HepG2 (cell line): Measurements from ENCODE around the gene ATPAF2. TPM values are rescaled to one million over a fixed set of nuclear protein-coding genes. Genes with fewer than 3 reads are reported as not detected.

Experiments
- ATAC-seq: fragments of 200-7000 bp; cut with Tn5 transposase; 3 replicates; pipeline ENCODE4 v1.9.1; 2020; ENCODE audit warnings: mild to moderate bottlenecking, moderate library complexity
- BruUV-seq: library from RNA; stranded (reverse); fragments of 400-500 nt; replicated peaks from 2 replicates; lab custom pipeline; 2021; lab: Mats Ljungman, UMichigan
- CTCF ChIA-PET: fragments of 300-600 bp; formaldehyde crosslinking; extraction: SDS; loops from one replicate; lab custom pipeline; 2021; ENCODE audit warnings: low total read pairs, inconsistent platforms, low intra/inter-chr PET ratio; lab: Yijun Ruan, JAX
- POLR2A ChIA-PET: fragments of 350-600 bp; sonication (Branson Sonifier 250); formaldehyde crosslinking; loops from one replicate; lab custom pipeline; 2020; ENCODE audit warnings: antibody characterized with exemption, inconsistent platforms; lab: Yijun Ruan, JAX
- DNase-seq: peaks from one replicate; pipeline ENCODE4 v3.0.0-alpha.2; 2015; ENCODE audit warnings: low spot score
- FAIRE-seq: peaks from 3 replicates; lab custom pipeline; 2011; peaks lifted over from hg19 to GRCh38; lab: Jason Lieb, UNC
- H2AFZ ChIP-seq: one replicate; pipeline ENCODE4 v1.6.1; 2011; ENCODE audit warnings: low read length, inconsistent platforms
- H3K27ac ChIP-seq: fragments of 300-600 bp; 3 replicates; pipeline ENCODE4 v1.8.0; 2011; ENCODE audit warnings: mixed run types, mild to moderate bottlenecking, mixed read lengths, low read length, inconsistent platforms; ENCODE audit not compliant: insufficient read depth; ENCODE audit errors: extremely low read length
- H3K27me3 ChIP-seq, 2 experiments: fragments of 200-600 bp in 1 of 2; 2 replicates in 1 of 2; 3 replicates in 1 of 2; pipeline versions ENCODE4 v1.6.0 to v1.8.0; 2011; ENCODE audit warnings: low read length in 2 of 2, mild to moderate bottlenecking in 2 of 2, moderate library complexity in 2 of 2, inconsistent platforms in 1 of 2; ENCODE audit not compliant: insufficient read depth in 2 of 2, control insufficient read depth in 1 of 2
- H3K36me3 ChIP-seq, 2 experiments: fragments of 200-600 bp in 1 of 2; replicated peaks in 1 of 2; 2 replicates in 1 of 2; 3 replicates in 1 of 2; pipeline versions ENCODE4 v1.5.1 to v1.8.0; 2011; ENCODE audit warnings: low read length in 2 of 2, inconsistent platforms in 1 of 2; ENCODE audit not compliant: insufficient read depth in 2 of 2, control insufficient read depth in 1 of 2
- H3K4me1 ChIP-seq: 2 replicates; pipeline ENCODE4 v1.5.1; 2012; ENCODE audit warnings: low read length, inconsistent platforms; ENCODE audit not compliant: insufficient read depth
- H3K4me2 ChIP-seq: 2 replicates; pipeline ENCODE4 v1.6.0; 2011; ENCODE audit warnings: low read depth, low read length, inconsistent platforms
- H3K4me3 ChIP-seq, 3 experiments: fragments of 200-600 bp in 1 of 3; sonication (generic), shearing (Covaris generic) in 1 of 3; replicated peaks in 1 of 3; 2 replicates each; pipeline ENCODE4 v1.5.1; 2011 to 2016; ENCODE audit warnings: low read length in 3 of 3, inconsistent platforms in 2 of 3, low read depth in 2 of 3, mild to moderate bottlenecking in 2 of 3, control low read depth in 1 of 3, mixed read lengths in 1 of 3; ENCODE audit not compliant: insufficient read depth in 1 of 3
- H3K79me2 ChIP-seq: one replicate; pipeline ENCODE4 v1.6.1; 2011; ENCODE audit warnings: low read length, inconsistent platforms; ENCODE audit not compliant: insufficient read depth
- H3K9ac ChIP-seq: 2 replicates; pipeline ENCODE4 v1.6.0; 2011; ENCODE audit warnings: mild to moderate bottlenecking, low read depth, low read length, inconsistent platforms; ENCODE audit not compliant: insufficient read depth
- H3K9me3 ChIP-seq: 2 replicates; pipeline ENCODE4 v1.5.1; 2012; ENCODE audit warnings: mild to moderate bottlenecking, low read length
- H4K20me1 ChIP-seq: 2 replicates; pipeline ENCODE4 v1.6.0; 2011; ENCODE audit warnings: inconsistent platforms, mild to moderate bottlenecking, low read length, moderate library complexity; ENCODE audit not compliant: insufficient read depth
- DBP ChIP-seq: sonication (generic); formaldehyde crosslinking; IDR thresholded peaks from 2 replicates; pipeline ENCODE4 v1.4.0; 2020; ENCODE audit warnings: missing genetic modification reagents; ENCODE audit errors: not compliant biosample characterization
- HOXA5 ChIP-seq: sonication (generic); formaldehyde crosslinking; IDR thresholded peaks from 2 replicates; pipeline ENCODE4 v1.4.0; 2020; ENCODE audit warnings: missing genetic modification reagents
- KDM5A ChIP-seq: fragments of 200-600 bp; sonication (generic); IDR thresholded peaks from 2 replicates; pipeline ENCODE4 v1.7.0; 2018; ENCODE audit warnings: antibody characterized with exemption, mild to moderate bottlenecking, low read length, borderline replicate concordance
- TCF7 ChIP-seq: sonication (generic); IDR thresholded peaks from 2 replicates; pipeline ENCODE4 v1.6.1; 2016; ENCODE audit warnings: antibody characterized with exemption, low read depth
- USF2 ChIP-seq, 2 experiments: sonication (generic) in 1 of 2; formaldehyde crosslinking in 1 of 2; IDR thresholded peaks; 2 replicates each; pipeline versions ENCODE4 v1.5.1 to v1.6.1; 2011 to 2020; ENCODE audit warnings: borderline replicate concordance in 1 of 2, low read depth in 1 of 2, low read length in 1 of 2, mild to moderate bottlenecking in 1 of 2, missing genetic modification reagents in 1 of 2, moderate library complexity in 1 of 2
- ZNF598 ChIP-seq: sonication (generic); formaldehyde crosslinking; IDR thresholded peaks from 2 replicates; pipeline ENCODE4 v1.5.1; 2020; ENCODE audit warnings: mild to moderate bottlenecking, missing genetic modification reagents, borderline replicate concordance
- WGBS: methylation state at CpG from one replicate; pipeline ENCODE4 v1.1.6; 2017; ENCODE audit warnings: low lambda C conversion rate; 5-methylcytosine and 5-hydroxymethylcytosine counted together
- in situ Hi-C: cut with HindIII; loops from 2 replicates; pipeline ENCODE4 v1.10.0; 2017; ENCODE audit warnings: low pct_unique_long_range_greater_than_20kb; ENCODE audit not compliant: extremely low pct_ligation_motif_present
- intact Hi-C: fragments of 100-400 bp; cut with micrococcal nuclease; formaldehyde crosslinking; loops from one replicate; pipeline ENCODE4 v1.10.0; 2022; ENCODE audit not compliant: unreplicated experiment
- polyA plus RNA-seq, 8 experiments: library from polyadenylated mRNA; depleted of rRNA in 3 of 8; stranded (reverse) in 7 of 8; unstranded in 1 of 8; fragments of >200 nt; fragmentation: Illumina TruSeq in 4 of 8; extraction: Trizol in 4 of 8; gene quantifications; 2 replicates each; pipeline versions ENCODE4 v1.2.1 to v1.2.3, GENCODE V29; 2011 to 2016; ENCODE audit warnings: low read depth in 4 of 8, missing spikeins in 1 of 8, mixed read lengths in 1 of 8; ENCODE audit not compliant: insufficient read depth in 1 of 8
- total RNA-seq, 5 experiments: library from RNA; depleted of rRNA; stranded (reverse); fragments of >200 nt; fragmentation: Illumina TruSeq; extraction: Trizol; gene quantifications; 2 replicates each; pipeline ENCODE4 v1.2.3, GENCODE V29; 2016; ENCODE audit warnings: low read depth in 1 of 5

ATPAF2 gene
- total and polyA plus RNA-seq, 2 of the 13 experiments (the other 11 are each of a cell fraction or from before 2014, with no cell fraction given), result 15.0 to 16.5 TPM

- no peak for TF ChIP-seq DBP (CRISPR knock-in tag)
- TF ChIP-seq, all 625 proteins: peak for 0
Observed at GRCh38 chr17:17975436-17975835, 63.5 kb downstream of the ATPAF2 start (continued).

GRCh38 chr17:17972952-17973254, 66.1 kb downstream of the ATPAF2 start:
- Histone ChIP-seq H3K79me2 (peaks cover 2% of the 10 kb centered on the region), H3K27me3 (peaks cover 4 to 17% of the 10 kb centered on the region in 2 experiments; a peak in 2 of 5 replicates), H3K4me2 (peak overlapping the region; percentile 92), H3K36me3 (no peaks in the 10 kb centered on the region), H3K9ac (peak overlapping the region; percentile 54; the same call in 1 of the 2 replicates), H3K9me3 (no peaks in the 10 kb centered on the region), H4K20me1 (no peaks in the 10 kb centered on the region), H3K27ac (no peak overlapping the region), H3K4me3 (peak overlapping the region; percentile 66 to 77 (median 68)), H3K4me1 (peaks cover 23% of the 10 kb centered on the region), H2AFZ (peak overlapping the region; percentile 24)
- ChIA-PET CTCF (no interaction called here), POLR2A (interaction anchor here (0.7 to 1.6 kb wide), 8 partner anchors 11 to 211 kb away, joined by 3 to 13 read pairs (median 4); partner anchors contain the start of genes ALKBH5 and SREBF1)
- BruUV-seq, result no TSS peak
- in situ Hi-C loops, result no loop called here
- no peak for FAIRE-seq
- 6% methylated on average over 13 of the region's 13 CpGs for whole genome bisulfite sequencing
- no peak for DNase-seq
- no peak for ATAC-seq
- TF ChIP-seq USF2 (IDR thresholded peaks at IDR 0.05; ENCODE audit: low read depth, low read length), result no peak
- peak; percentile 18; the same call in 1 of the 2 replicates for TF ChIP-seq USF2 (CRISPR knock-in tag; IDR thresholded peaks at IDR 0.05; ENCODE audit: borderline replicate concordance)
- TF ChIP-seq KDM5A, result peak; percentile 26; the same call in 1 of the 2 replicates
- no peak for TF ChIP-seq ZNF598 (CRISPR knock-in tag)
- TF ChIP-seq HOXA5, result 0 out of 2 replicates have a peak, but pooled peaks have one; percentile 13
- no peak for TF ChIP-seq TCF7
- intact Hi-C loops, result loop anchor here (1.0 to 5.0 kb wide), 2 partner anchors 45 to 51 kb away; no protein-coding TSS in a partner anchor
